ENCODE results near the gene FAM118B.

FAM118B gene

GRCh38 chr11:126164781-126165180 lies 46.8 kb upstream of the FAM118B start:
- TF ChIP-seq ZNF565 (CRISPR knock-in tag; conservative IDR thresholded peaks at IDR 0.05; ENCODE audit: low read depth) (no peak), ZFP30 (CRISPR knock-in tag; IDR thresholded peaks at IDR 0.05) (no peak), ZNF70 (CRISPR knock-in tag; IDR thresholded peaks at IDR 0.05) (no peak), CSDC2 (CRISPR knock-in tag; IDR thresholded peaks at IDR 0.05) (no peak), CREB5 (CRISPR knock-in tag; IDR thresholded peaks at IDR 0.05; ENCODE audit: low read depth) (no peak), BACH2 (CRISPR knock-in tag; IDR thresholded peaks at IDR 0.05; ENCODE audit: borderline replicate concordance) (no peak), OSR1 (CRISPR knock-in tag; IDR thresholded peaks at IDR 0.05) (no peak), ZC3H10 (CRISPR knock-in tag; IDR thresholded peaks at IDR 0.05) (no peak), TSHZ2 (CRISPR knock-in tag; IDR thresholded peaks at IDR 0.05) (no peak), CSRNP3 (CRISPR knock-in tag; IDR thresholded peaks at IDR 0.05) (no peak), ARNTL (CRISPR knock-in tag; IDR thresholded peaks at IDR 0.05; ENCODE audit: borderline replicate concordance, low read depth) (no peak), TOX (CRISPR knock-in tag; IDR thresholded peaks at IDR 0.05; ENCODE audit: borderline replicate concordance) (no peak), ESRRG (CRISPR knock-in tag; IDR thresholded peaks at IDR 0.05) (no peak), POU6F1 (CRISPR knock-in tag; IDR thresholded peaks at IDR 0.05; ENCODE audit: borderline replicate concordance, low read depth) (no peak), ZNF8 (CRISPR knock-in tag; IDR thresholded peaks at IDR 0.05) (no peak), SNAI2 (CRISPR knock-in tag; IDR thresholded peaks at IDR 0.05) (no peak), PATZ1 (CRISPR knock-in tag; IDR thresholded peaks at IDR 0.05; ENCODE audit: borderline replicate concordance) (no peak), ISL1 (CRISPR knock-in tag; IDR thresholded peaks at IDR 0.05) (no peak), PPARA (CRISPR knock-in tag; IDR thresholded peaks at IDR 0.05; ENCODE audit: borderline replicate concordance) (no peak), ZFP3 (CRISPR knock-in tag; IDR thresholded peaks at IDR 0.05) (no peak)
- no peak for ATAC-seq

GRCh38 chr11:126165311-126165720 lies 46.3 kb upstream of the FAM118B start:
- no peak for TF ChIP-seq ZNF565 (CRISPR knock-in tag; conservative IDR thresholded peaks at IDR 0.05; ENCODE audit: low read depth)
- no peak for TF ChIP-seq CSRNP3 (CRISPR knock-in tag; IDR thresholded peaks at IDR 0.05)
- TF ChIP-seq CSDC2 (CRISPR knock-in tag; IDR thresholded peaks at IDR 0.05) = no peak
- TF ChIP-seq ZNF70 (CRISPR knock-in tag; IDR thresholded peaks at IDR 0.05) = no peak
- TF ChIP-seq ESRRG (CRISPR knock-in tag; IDR thresholded peaks at IDR 0.05) = no peak
- no peak for TF ChIP-seq RARB (CRISPR knock-in tag; IDR thresholded peaks at IDR 0.05)
- no peak for TF ChIP-seq TSHZ2 (CRISPR knock-in tag; IDR thresholded peaks at IDR 0.05)
- TF ChIP-seq PATZ1 (CRISPR knock-in tag; IDR thresholded peaks at IDR 0.05; ENCODE audit: borderline replicate concordance) = no peak
- TF ChIP-seq ZFP3 (CRISPR knock-in tag; IDR thresholded peaks at IDR 0.05) = no peak
- no peak for TF ChIP-seq TOX (CRISPR knock-in tag; IDR thresholded peaks at IDR 0.05; ENCODE audit: borderline replicate concordance)
- TF ChIP-seq ARNTL (CRISPR knock-in tag; IDR thresholded peaks at IDR 0.05; ENCODE audit: borderline replicate concordance, low read depth) = no peak
- TF ChIP-seq GLIS3 (CRISPR knock-in tag; IDR thresholded peaks at IDR 0.05) = no peak
- no peak for TF ChIP-seq BACH2 (CRISPR knock-in tag; IDR thresholded peaks at IDR 0.05; ENCODE audit: borderline replicate concordance)
- no peak for ATAC-seq
